Measurements from ENCODE around the gene ERCC1. TPM values are rescaled to one million over a fixed set of nuclear protein-coding genes. Genes with fewer than 3 reads are reported as not detected.

The ERCC1 gene
- total and polyA plus RNA-seq, 8 donors: 7.8 to 79.3 (median 49.5) TPM

DNA sequence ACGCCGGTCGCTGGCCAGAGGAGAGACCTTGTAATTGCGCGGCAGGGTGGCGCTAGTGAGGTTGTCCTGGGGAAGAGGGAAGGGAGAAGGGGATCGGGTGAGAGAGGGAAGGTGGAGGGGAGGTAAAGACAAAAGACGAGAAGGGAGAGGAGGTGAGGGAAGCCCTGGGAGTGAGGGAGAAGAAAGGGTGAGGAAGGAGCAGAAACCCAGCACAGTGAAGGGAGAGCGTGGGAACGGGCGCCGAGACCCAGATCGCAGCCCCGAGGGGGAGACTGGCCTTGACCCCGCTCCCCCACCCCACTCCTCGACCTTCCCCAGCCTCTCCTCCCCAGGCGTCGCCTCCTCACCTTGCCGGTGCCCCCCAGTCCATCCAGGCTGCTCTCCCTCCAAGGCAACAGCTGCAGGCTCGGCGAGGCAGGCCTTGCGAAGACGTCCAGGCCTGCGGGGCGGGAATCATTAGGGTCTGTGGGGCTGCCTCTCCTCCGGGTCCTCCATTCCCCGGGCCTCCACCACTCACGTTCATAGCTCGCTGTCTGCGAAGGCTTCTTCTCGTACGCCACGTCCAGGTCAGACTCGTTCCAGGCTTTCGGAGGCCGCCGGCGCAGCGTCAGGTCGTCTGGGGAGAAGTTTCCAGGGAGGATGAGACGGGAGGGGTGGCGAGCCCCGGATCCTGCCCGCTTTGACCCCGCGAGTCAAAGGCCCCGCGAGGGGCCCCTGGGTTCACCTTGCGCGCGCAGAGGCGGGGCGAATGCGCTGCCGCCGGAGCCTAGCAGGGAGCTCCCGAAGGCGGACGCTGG is 27.7 kb downstream of the ERCC1 start:
- H3K27ac ChIP-seq: no peak overlapping the region
- peaks cover 0 to 28% (median 5%) of the 10 kb centered on the region in 3 donors for H3K27me3 ChIP-seq
- DNase-seq: no peak
- H3K4me3 ChIP-seq: no peak overlapping the region
- peaks cover 9 to 17% (median 13%) of the 10 kb centered on the region in 4 donors for H3K4me1 ChIP-seq
- TF ChIP-seq CTCF (IDR thresholded peaks at IDR 0.05) (no peak), POLR2AphosphoS5 (IDR thresholded peaks at IDR 0.05) (no peak), EP300 (IDR thresholded peaks at IDR 0.05) (no peak), POLR2A (IDR thresholded peaks at IDR 0.05) (no peak)
- intact Hi-C loops (cut with DNase I; ENCODE audit: low total_unique reads): no loop called here
- 64 to 76% (median 74%) methylated on average over 48 to 59 of the region's 59 CpGs for WGBS, 5 donors
- peaks cover 4 to 26% (median 22%) of the 10 kb centered on the region in 4 donors for H3K36me3 ChIP-seq
- no peaks in the 10 kb centered on the region for H3K9me3 ChIP-seq

DNA sequence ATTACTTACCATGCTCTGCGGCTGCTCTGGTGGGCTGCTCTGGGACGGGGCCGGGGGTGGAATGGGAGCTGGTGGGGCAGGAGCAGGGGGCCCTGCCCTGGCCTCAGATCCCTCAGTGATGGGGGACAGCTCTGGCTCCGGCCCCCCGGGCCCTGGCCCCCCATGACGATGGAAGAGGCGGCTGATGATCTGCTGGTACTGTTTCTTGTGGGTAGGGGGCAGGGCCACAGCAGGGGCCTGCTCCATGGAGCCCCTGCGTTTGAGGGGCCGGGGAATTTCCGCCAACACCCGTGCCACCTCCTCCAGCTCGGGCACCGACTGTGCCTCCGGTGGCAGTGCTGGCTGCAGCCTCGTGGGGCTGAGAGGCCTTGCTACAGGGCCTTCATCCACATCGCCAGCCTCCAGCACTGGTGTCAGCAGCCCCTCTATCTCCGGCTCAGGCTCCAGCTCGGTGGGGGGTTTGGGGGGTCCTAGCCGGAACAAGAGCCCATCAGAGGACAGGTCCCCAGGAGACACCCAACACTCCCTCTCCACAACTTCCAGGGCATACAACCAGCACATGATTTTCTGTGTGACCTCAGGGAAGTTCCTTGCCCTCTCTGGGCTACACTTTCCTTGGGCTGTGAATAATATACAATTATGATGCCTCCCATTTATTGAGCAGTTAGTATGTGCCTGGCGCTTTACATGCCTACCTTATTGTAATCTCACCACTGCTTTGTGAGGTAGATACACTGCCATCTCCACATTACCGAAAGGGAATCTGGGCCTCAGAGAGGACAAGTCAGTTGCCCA is 31.6 kb downstream of the ERCC1 start:
- no peak for DNase-seq
- WGBS, 5 donors: 94 to 96% (median 96%) methylated on average over 15 to 21 of the region's 21 CpGs
- no peaks in the 10 kb centered on the region for H3K9me3 ChIP-seq
- no peak overlapping the region for H3K27ac ChIP-seq
- intact Hi-C loops (cut with DNase I; ENCODE audit: low total_unique reads): no loop called here
- H3K4me3 ChIP-seq: no peak overlapping the region
- H3K4me1 ChIP-seq: no peaks in the 10 kb centered on the region
- H3K36me3 ChIP-seq: peaks cover 4 to 25% (median 22%) of the 10 kb centered on the region in 4 donors
- H3K27me3 ChIP-seq: peaks cover 0 to 40% (median 5%) of the 10 kb centered on the region in 3 donors
- TF ChIP-seq CTCF (IDR thresholded peaks at IDR 0.05): no peak
- TF ChIP-seq POLR2A (IDR thresholded peaks at IDR 0.05): no peak
- TF ChIP-seq EP300 (IDR thresholded peaks at IDR 0.05): no peak
- TF ChIP-seq POLR2AphosphoS5 (IDR thresholded peaks at IDR 0.05): no peak

DNA sequence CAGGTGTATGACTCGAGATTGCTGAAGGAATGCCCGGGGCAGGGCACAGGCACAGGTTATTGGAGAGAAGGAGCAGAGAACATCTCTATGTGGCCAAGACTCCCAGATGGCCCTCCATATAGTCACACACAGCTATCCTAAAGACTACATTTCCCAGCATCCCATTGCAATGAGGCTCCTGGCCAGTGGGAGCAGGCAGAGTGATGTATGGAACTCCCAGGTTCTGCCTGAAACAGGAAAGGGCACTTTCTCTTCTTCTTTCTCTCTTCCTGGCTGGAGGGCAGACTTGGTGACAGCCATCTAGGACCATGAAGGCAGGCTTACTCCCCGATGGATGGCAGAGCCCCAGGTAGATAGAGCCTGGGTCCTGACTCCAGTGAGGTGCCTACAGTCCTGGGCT is 32.4 kb downstream of the ERCC1 start:
- no peak overlapping the region for H3K4me3 ChIP-seq
- no peaks in the 10 kb centered on the region for H3K4me1 ChIP-seq
- peaks cover 0 to 40% (median 4%) of the 10 kb centered on the region in 3 donors for H3K27me3 ChIP-seq
- H3K27ac ChIP-seq: no peak overlapping the region
- no peaks in the 10 kb centered on the region for H3K9me3 ChIP-seq
- no peak for DNase-seq
- intact Hi-C loops (cut with DNase I; ENCODE audit: low total_unique reads): no loop called here
- peaks cover 3 to 18% (median 15%) of the 10 kb centered on the region in 4 donors for H3K36me3 ChIP-seq
- TF ChIP-seq POLR2A (IDR thresholded peaks at IDR 0.05): no peak
- TF ChIP-seq CTCF (IDR thresholded peaks at IDR 0.05): no peak
- no peak for TF ChIP-seq POLR2AphosphoS5 (IDR thresholded peaks at IDR 0.05)
- TF ChIP-seq EP300 (IDR thresholded peaks at IDR 0.05): no peak
- 72 to 80% (median 75%) methylated on average over 3 of the region's 3 CpGs for WGBS, 5 donors

- peaks cover 0 to 57% (median 20%) of the 10 kb centered on the region in 3 donors for H3K27me3 ChIP-seq
- H3K27ac ChIP-seq: no peak overlapping the region
- H3K4me3 ChIP-seq: no peak overlapping the region
- TF ChIP-seq CTCF (IDR thresholded peaks at IDR 0.05) (no peak), POLR2A (IDR thresholded peaks at IDR 0.05) (no peak), POLR2AphosphoS5 (IDR thresholded peaks at IDR 0.05) (no peak), EP300 (IDR thresholded peaks at IDR 0.05) (no peak)
- no peaks in the 10 kb centered on the region for H3K9me3 ChIP-seq
- intact Hi-C loops (cut with DNase I; ENCODE audit: low total_unique reads): no loop called here
- WGBS, 5 donors: 8 to 14% (median 9%) methylated on average over 34 to 75 of the region's 75 CpGs
- DNase-seq: no peak
- no peaks in the 10 kb centered on the region for H3K36me3 ChIP-seq
- peaks cover 0 to 11% (median 5%) of the 10 kb centered on the region in 4 donors for H3K4me1 ChIP-seq
Measured at GRCh38 chr19:45385392-45386221, 38.1 kb downstream of the ERCC1 start.

Measured in stomach (tissue), 9 donors.